KMS-11 (cell line): ENCODE measurements around the gene CEP126.

Experiments used
- H2AFZ ChIP-seq: fragments of 200-600 bp; sonication (generic); 2 replicates; pipeline ENCODE4 v1.6.1; 2016; ENCODE audit warnings: antibody characterized with exemption, mixed run types, low read depth
- H3K27ac ChIP-seq: fragments of 200-600 bp; sonication (generic); 2 replicates; pipeline ENCODE4 v1.6.1; 2016; ENCODE audit warnings: mild to moderate bottlenecking, mixed run types
- H3K27me3 ChIP-seq: fragments of 200-600 bp; sonication (generic); 2 replicates; pipeline ENCODE4 v1.6.1; 2017; ENCODE audit warnings: mild to moderate bottlenecking, low read depth, mixed run types, moderate library complexity; ENCODE audit not compliant: insufficient read depth
- H3K36me3 ChIP-seq: fragments of 200-600 bp; sonication (generic); 2 replicates; pipeline ENCODE4 v1.6.1; 2017; ENCODE audit warnings: mild to moderate bottlenecking, mixed run types; ENCODE audit not compliant: insufficient read depth
- H3K4me1 ChIP-seq: fragments of 200-600 bp; sonication (generic); 2 replicates; pipeline ENCODE4 v1.6.1; 2016; ENCODE audit warnings: mild to moderate bottlenecking, low read depth, mixed run types; ENCODE audit not compliant: poor library complexity, severe bottlenecking
- H3K4me2 ChIP-seq: fragments of 200-600 bp; sonication (generic); 2 replicates; pipeline ENCODE4 v1.7.0; 2016; ENCODE audit warnings: mild to moderate bottlenecking, mixed run types
- H3K4me3 ChIP-seq: fragments of 200-600 bp; sonication (generic); IDR thresholded peaks from 2 replicates; pipeline ENCODE4 v1.6.1; 2017; ENCODE audit warnings: low read depth, low read length, mixed read lengths; ENCODE audit not compliant: insufficient read depth
- H3K79me2 ChIP-seq: fragments of 200-600 bp; sonication (generic); 2 replicates; pipeline ENCODE4 v1.6.1; 2016; ENCODE audit warnings: low read depth, mixed run types; ENCODE audit not compliant: insufficient read depth
- H3K9ac ChIP-seq: fragments of 200-600 bp; sonication (generic); 2 replicates; pipeline ENCODE4 v1.6.1; 2016; ENCODE audit warnings: mild to moderate bottlenecking, mixed run types
- H4K20me1 ChIP-seq: fragments of 200-600 bp; sonication (generic); 2 replicates; pipeline ENCODE4 v1.6.1; 2016; ENCODE audit warnings: mild to moderate bottlenecking, mixed run types; ENCODE audit not compliant: insufficient read depth
- CTCF ChIP-seq: fragments of 200-600 bp; sonication (generic); conservative IDR thresholded peaks from 2 replicates; pipeline ENCODE4 v1.6.1; 2017; ENCODE audit warnings: low read depth, mild to moderate bottlenecking, antibody characterized with exemption, low read length, moderate library complexity, mixed read lengths

CEP126 gene

DNA sequence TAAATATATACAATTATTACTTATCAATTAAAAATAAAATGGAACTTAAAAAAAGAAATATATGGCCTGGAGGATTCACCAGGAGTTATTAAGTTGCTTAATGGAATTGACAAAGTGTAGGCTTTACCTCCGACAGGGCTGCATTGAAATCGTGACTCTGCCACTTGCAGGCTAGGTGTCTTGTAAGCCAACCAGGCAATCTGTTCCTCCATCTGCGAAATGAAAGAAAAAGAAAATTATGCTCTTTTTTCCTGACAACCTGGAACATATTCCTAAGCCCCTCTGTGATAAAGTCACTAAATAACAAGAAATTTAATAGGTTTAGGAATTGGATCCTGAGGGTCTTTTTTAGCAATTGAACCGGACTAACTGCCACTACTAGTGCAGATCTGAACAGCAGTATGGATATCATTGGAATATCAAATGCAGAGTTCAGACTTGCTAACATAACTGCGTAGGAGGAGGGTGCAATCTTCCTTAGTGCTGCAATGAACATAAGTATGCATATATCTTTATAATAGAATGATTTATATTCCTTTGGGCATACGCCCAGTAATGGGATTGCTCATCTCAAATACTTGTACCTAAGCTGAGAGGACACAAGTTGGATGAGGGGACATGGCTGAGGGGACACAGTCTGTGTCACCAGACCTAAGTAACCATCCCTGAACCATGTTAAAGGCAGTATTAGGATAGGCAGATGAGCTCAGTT is 42.5 kb upstream of the CEP126 start:
- Histone ChIP-seq H3K36me3 (no peaks in the 10 kb centered on the region), H2AFZ (no peak overlapping the region), H3K79me2 (no peaks in the 10 kb centered on the region), H4K20me1 (no peaks in the 10 kb centered on the region), H3K27me3 (no peaks in the 10 kb centered on the region), H3K4me3 (no peak overlapping the region), H3K27ac (no peak overlapping the region), H3K9ac (no peak overlapping the region), H3K4me1 (no peaks in the 10 kb centered on the region), H3K4me2 (no peak overlapping the region)
- no peak for TF ChIP-seq CTCF

DNA sequence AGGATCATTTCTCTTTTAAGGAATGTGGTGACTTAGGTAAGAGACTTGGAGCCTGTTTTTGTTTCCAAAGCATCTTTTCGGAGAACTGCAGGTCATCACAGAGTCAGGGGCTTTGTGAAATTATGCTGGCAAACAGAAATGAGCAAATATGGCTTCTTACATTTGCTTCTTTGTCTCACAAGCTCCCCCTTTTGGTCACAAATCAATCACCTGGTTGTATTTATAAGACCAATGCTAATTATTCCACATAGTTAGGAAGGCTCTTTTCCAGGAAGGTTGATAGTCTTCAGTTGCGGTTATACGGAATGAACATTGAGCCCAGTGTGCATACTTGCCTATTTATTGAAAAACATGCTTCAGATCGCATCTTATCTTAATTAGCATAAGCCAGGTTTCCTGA is 34.6 kb upstream of the CEP126 start:
- H2AFZ ChIP-seq: 0 out of 2 replicates have a peak overlapping the region, but pooled peaks have one; percentile 31

GRCh38 chr11:101881586-101881985 is 33.2 kb upstream of the CEP126 start:
- Histone ChIP-seq H3K4me2 (no peak overlapping the region), H3K36me3 (no peaks in the 10 kb centered on the region)

More for the DNA sequence above, 34.6 kb upstream of the CEP126 start:
- Histone ChIP-seq H3K4me1 (no peaks in the 10 kb centered on the region), H3K4me3 (no peak overlapping the region), H3K4me2 (no peak overlapping the region), H3K36me3 (no peaks in the 10 kb centered on the region), H3K9ac (no peak overlapping the region), H4K20me1 (no peaks in the 10 kb centered on the region), H3K79me2 (no peaks in the 10 kb centered on the region), H3K27ac (no peak overlapping the region), H3K27me3 (no peaks in the 10 kb centered on the region)
- TF ChIP-seq CTCF: peak; percentile 29; the same call in 1 of the 2 replicates

GRCh38 chr11:101885631-101886030 is 29.2 kb upstream of the CEP126 start:
- Histone ChIP-seq H3K27ac (no peak overlapping the region), H3K4me1 (no peaks in the 10 kb centered on the region), H3K36me3 (no peaks in the 10 kb centered on the region), H3K27me3 (no peaks in the 10 kb centered on the region), H4K20me1 (no peaks in the 10 kb centered on the region), H3K9ac (no peak overlapping the region), H3K79me2 (no peaks in the 10 kb centered on the region), H2AFZ (no peak overlapping the region), H3K4me3 (no peak overlapping the region), H3K4me2 (no peak overlapping the region)
- TF ChIP-seq CTCF: no peak

More at GRCh38 chr11:101881586-101881985, 33.2 kb upstream of the CEP126 start:
- no peaks in the 10 kb centered on the region for H3K27me3 ChIP-seq
- no peak overlapping the region for H3K9ac ChIP-seq
- no peak for TF ChIP-seq CTCF
- H4K20me1 ChIP-seq: no peaks in the 10 kb centered on the region
- no peaks in the 10 kb centered on the region for H3K4me1 ChIP-seq
- H2AFZ ChIP-seq: no peak overlapping the region
- H3K79me2 ChIP-seq: no peaks in the 10 kb centered on the region
- no peak overlapping the region for H3K4me3 ChIP-seq
- H3K27ac ChIP-seq: no peak overlapping the region
